Kidney (tissue), 14 donors: Measurements from ENCODE around the gene PDIK1L. TPM values are rescaled to one million over a fixed set of nuclear protein-coding genes. Genes with fewer than 3 reads are reported as not detected.

ENCODE experiments used
- DNase-seq, 5 donors: peaks; one replicate each; pipeline ENCODE4 v3.0.0-alpha.2; 2013 to 2020
- FAIRE-seq: peaks from 2 replicates; lab custom pipeline; 2012; peaks lifted over from hg19 to GRCh38; lab: Jason Lieb, UNC
- H3K27ac ChIP-seq, 2 donors: one replicate each; pipeline ENCODE4 v1.7.0; 2013; ENCODE audit warnings: low read depth in 2 of 2, low read length in 2 of 2, inconsistent platforms in 1 of 2
- H3K27me3 ChIP-seq: one replicate; pipeline ENCODE4 v1.7.1; 2013; ENCODE audit warnings: low read length, inconsistent platforms; ENCODE audit not compliant: control insufficient read depth, insufficient read depth
- H3K36me3 ChIP-seq, 3 donors: one replicate each; pipeline versions ENCODE4 v1.7.0 to v1.7.1; 2013; ENCODE audit warnings: low read length in 3 of 3, control low read depth in 1 of 3, inconsistent platforms in 1 of 3; ENCODE audit not compliant: insufficient read depth in 3 of 3, control insufficient read depth in 2 of 3
- H3K4me1 ChIP-seq, 3 donors: one replicate each; pipeline versions ENCODE4 v1.7.0 to v1.7.1; 2013; ENCODE audit warnings: low read length in 3 of 3, inconsistent platforms in 1 of 3, low read depth in 1 of 3; ENCODE audit not compliant: control insufficient read depth in 2 of 3, insufficient read depth in 2 of 3
- H3K4me3 ChIP-seq, 3 donors: one replicate each; pipeline versions ENCODE4 v1.7.0 to v1.8.1; 2013; ENCODE audit warnings: low read length in 3 of 3, control low read depth in 1 of 3, inconsistent platforms in 1 of 3
- H3K9ac ChIP-seq, 3 donors: one replicate each; pipeline versions ENCODE4 v1.7.0 to v1.7.1; 2013; ENCODE audit warnings: low read length in 3 of 3, control low read depth in 1 of 3, inconsistent platforms in 1 of 3
- H3K9me3 ChIP-seq, 3 donors: one replicate each; pipeline versions ENCODE4 v1.7.0 to v1.7.1; 2013; ENCODE audit warnings: low read length in 3 of 3, control low read depth in 1 of 3, inconsistent platforms in 1 of 3; ENCODE audit not compliant: control insufficient read depth in 2 of 3, insufficient read depth in 1 of 3
- CTCF ChIP-seq: IDR thresholded peaks from 3 replicates; pipeline ENCODE4 v1.5.1; 2012; ENCODE audit warnings: mild to moderate bottlenecking, moderate library complexity, borderline replicate concordance; ENCODE audit not compliant: insufficient read depth; ENCODE audit errors: extremely low read depth
- intact Hi-C: fragments of 100-400 bp; cut with DNase I; formaldehyde crosslinking; loops from one replicate; pipeline ENCODE4 v1.11.1; 2022
- polyA plus RNA-seq: library from polyadenylated mRNA; stranded (reverse); fragments of 350-450 nt; fragmentation: Illumina TruSeq; extraction: RNeasy Lipid Tissue Mini Kit (QIAGEN cat#74804); gene quantifications from one replicate; pipeline ENCODE4 v1.2.3, GENCODE V29; 2014; ENCODE audit warnings: low read depth, low replicate concordance; ENCODE audit not compliant: insufficient read depth
- total RNA-seq: library from RNA; stranded (reverse); fragmentation: NEBNext Ultra II Directional; extraction: Animal tissue kit (Norgen Biotek cat#: 25700); gene quantifications from one replicate; pipeline ENCODE4 v1.2.1, GENCODE V29; 2021
- donor health status: control.
- donor health status: control.
- donor health status: control.
- donor health status: control.
- donor health status: control.
- donor health status: DM: yes; HTN: yes; CAD: no.
- donor health status: Normal renal cell carcinoma (clear cell type).

The PDIK1L gene
- total and polyA plus RNA-seq, 2 donors from 2014 or later, result 3.7 to 13.9 TPM

- no peak for TF ChIP-seq CTCF
- FAIRE-seq (no peak), DNase-seq (no peak)
- Histone ChIP-seq H3K4me1 (peaks cover 0 to 2% (median 0%) of the 10 kb centered on the region in 3 donors), H3K27me3 (no peaks in the 10 kb centered on the region), H3K36me3 (no peaks in the 10 kb centered on the region), H3K4me3 (no peak overlapping the region), H3K9ac (no peak overlapping the region), H3K9me3 (no peaks in the 10 kb centered on the region), H3K27ac (no peak overlapping the region)
- intact Hi-C loops, result no loop called here
Observed at GRCh38 chr1:26079178-26079563, 32.5 kb upstream of the PDIK1L start.

GRCh38 chr1:26079960-26080814 lies 31.4 kb upstream of the PDIK1L start:
- FAIRE-seq, result no peak
- H3K9ac ChIP-seq, result no peak overlapping the region
- no peak overlapping the region for H3K27ac ChIP-seq
- H3K36me3 ChIP-seq, result no peaks in the 10 kb centered on the region
- H3K27me3 ChIP-seq, result no peaks in the 10 kb centered on the region
- H3K4me1 ChIP-seq, result peaks cover 0 to 2% (median 0%) of the 10 kb centered on the region in 3 donors
- H3K9me3 ChIP-seq, result no peaks in the 10 kb centered on the region
- no peak for TF ChIP-seq CTCF
- no peak for DNase-seq
- intact Hi-C loops, result no loop called here
- no peak overlapping the region for H3K4me3 ChIP-seq

- FAIRE-seq, result no peak
- Histone ChIP-seq H3K27me3 (no peaks in the 10 kb centered on the region), H3K27ac (no peak overlapping the region), H3K4me3 (no peak overlapping the region), H3K9ac (no peak overlapping the region), H3K36me3 (no peaks in the 10 kb centered on the region), H3K9me3 (no peaks in the 10 kb centered on the region), H3K4me1 (no peaks in the 10 kb centered on the region)
- TF ChIP-seq CTCF, result no peak
- DNase-seq, result no peak
- intact Hi-C loops, result no loop called here
Observed at GRCh38 chr1:26081267-26082019, 30.2 kb upstream of the PDIK1L start.
